WI38 (cell line): ENCODE measurements around the gene SSC4D.
A peak's percentile ranks its signal among the peaks of the same experiment; 100 is the strongest.

Experiments
- H3K4me3 ChIP-seq: 2 replicates; pipeline ENCODE4 v1.5.1; 2011; ENCODE audit warnings: low read depth, mild to moderate bottlenecking, control low read depth, low read length
- TF ChIP-seq, protein P1 (sequence below): IDR thresholded peaks from 2 replicates; pipeline ENCODE4 v1.5.1; 2012; ENCODE audit warnings: low read depth, mild to moderate bottlenecking, control low read depth, low read length

SSC4D gene

DNA sequence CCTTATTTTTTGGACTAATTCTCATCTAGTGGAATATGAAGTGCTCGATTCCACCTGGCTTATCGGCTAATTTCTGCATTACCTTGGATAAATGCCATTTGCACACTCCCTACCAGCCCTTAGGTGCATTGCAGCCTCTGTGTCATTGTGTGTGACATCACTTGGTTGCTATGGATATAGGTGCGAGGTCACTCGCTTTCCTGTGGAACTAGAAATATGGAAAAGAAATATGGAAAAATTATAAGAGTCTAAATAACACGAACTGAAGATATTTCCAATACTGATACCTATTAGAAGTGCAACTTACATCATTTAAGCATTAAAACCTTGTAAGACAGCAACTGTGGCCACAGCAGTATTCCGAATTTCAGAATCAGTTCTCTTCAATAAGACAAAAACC lies 52.7 kb downstream of the SSC4D start:
- peak overlapping the region; percentile 80 for H3K4me3 ChIP-seq
- TF ChIP-seq, protein P1, sequence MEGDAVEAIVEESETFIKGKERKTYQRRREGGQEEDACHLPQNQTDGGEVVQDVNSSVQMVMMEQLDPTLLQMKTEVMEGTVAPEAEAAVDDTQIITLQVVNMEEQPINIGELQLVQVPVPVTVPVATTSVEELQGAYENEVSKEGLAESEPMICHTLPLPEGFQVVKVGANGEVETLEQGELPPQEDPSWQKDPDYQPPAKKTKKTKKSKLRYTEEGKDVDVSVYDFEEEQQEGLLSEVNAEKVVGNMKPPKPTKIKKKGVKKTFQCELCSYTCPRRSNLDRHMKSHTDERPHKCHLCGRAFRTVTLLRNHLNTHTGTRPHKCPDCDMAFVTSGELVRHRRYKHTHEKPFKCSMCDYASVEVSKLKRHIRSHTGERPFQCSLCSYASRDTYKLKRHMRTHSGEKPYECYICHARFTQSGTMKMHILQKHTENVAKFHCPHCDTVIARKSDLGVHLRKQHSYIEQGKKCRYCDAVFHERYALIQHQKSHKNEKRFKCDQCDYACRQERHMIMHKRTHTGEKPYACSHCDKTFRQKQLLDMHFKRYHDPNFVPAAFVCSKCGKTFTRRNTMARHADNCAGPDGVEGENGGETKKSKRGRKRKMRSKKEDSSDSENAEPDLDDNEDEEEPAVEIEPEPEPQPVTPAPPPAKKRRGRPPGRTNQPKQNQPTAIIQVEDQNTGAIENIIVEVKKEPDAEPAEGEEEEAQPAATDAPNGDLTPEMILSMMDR: no peak

DNA sequence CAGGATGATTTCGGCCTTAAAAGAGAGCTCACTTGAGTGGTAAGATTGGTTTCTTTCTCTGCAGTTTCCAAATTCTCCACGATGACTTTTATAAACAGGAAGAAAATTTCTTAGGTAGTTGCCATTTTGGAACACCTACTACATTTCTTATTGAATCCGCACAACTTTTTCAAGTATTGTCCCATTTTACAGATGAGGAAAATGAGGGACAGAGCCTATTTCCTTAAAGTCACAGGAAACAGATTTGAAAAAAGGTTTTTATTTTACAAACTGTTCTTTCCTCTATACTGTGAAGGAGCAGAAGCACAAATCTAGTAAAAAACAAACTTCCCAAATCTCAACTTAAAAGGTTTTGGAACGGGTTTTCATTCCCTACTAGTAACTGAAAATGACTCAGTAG lies 53.4 kb downstream of the SSC4D start:
- H3K4me3 ChIP-seq: no peak overlapping the region; the same call in 1 of the 2 replicates
- TF ChIP-seq, protein P1: no peak

DNA sequence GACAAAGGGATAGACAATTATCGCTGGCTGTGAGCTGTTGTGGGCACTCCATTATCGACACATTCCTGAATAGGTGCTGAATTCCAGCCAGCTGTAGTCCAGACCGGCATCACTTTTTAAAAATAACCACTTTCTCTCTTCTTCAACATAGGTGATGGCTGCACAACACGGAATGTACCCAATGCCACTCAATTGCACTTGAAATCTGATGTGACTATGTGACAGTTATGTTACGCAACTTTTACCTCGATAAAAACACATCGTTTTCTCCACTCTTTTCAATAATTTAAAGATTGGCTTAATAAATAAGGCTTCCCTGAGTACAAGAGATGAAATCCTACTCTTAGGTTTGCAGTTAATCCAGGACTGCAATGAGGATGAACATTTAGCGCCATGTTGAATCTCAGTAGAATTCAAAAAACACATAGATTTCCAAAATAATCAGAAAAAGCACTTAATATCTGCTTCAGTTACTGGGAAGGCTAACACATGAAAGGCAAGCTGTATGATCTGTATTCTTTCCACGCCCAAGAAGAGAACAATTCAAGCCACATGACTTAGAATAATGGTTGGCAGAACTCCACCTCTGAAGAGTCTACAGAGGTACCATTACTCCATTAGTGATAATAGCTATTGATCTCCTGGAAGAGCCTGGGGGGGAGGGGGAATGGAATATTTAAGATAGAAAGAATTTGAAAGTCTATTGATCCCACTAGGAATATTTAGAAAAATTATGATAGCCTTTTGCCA lies 54.3 kb downstream of the SSC4D start:
- H3K4me3 ChIP-seq: no peak overlapping the region
- TF ChIP-seq, protein P1: no peak

DNA sequence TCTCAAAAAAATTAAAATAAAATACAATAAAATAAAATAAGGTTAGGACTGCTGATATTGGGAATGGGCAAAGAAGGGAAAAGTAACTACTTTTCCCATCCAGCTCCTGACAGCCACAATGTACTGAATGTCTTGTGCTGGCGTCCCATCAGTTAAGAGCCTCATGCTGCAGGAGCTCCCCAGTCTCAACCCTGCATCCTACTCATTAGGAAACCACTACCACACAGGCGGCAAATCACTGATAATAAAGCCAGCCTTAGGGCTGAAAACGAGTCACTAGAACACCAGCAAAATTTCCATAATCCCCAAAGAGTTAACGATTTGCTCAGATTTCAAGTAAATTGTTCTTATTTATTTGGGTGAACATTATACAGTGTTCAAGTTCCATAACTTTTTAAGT lies 55.0 kb downstream of the SSC4D start:
- TF ChIP-seq, protein P1: no peak
- H3K4me3 ChIP-seq: no peak overlapping the region

DNA sequence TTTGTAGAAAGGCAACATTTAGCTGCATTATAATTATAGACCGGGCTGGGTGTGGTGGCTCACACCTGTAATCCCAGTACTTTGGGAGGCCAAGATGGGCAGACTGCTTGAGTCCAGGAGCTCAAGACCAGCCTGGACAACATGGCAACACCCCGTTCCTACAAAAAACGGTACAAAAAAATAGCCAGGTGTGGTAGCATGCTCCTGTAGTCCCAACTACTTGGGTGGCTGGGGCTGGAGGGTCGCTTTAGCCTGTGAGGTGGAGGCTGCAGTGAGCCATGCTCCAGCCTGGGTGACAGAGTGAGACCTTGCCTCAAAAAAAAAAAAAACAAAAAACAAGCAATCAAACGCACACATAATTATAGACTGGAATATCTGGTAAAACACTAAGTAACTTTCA lies 55.8 kb downstream of the SSC4D start:
- no peak overlapping the region for H3K4me3 ChIP-seq
- TF ChIP-seq, protein P1: no peak

DNA sequence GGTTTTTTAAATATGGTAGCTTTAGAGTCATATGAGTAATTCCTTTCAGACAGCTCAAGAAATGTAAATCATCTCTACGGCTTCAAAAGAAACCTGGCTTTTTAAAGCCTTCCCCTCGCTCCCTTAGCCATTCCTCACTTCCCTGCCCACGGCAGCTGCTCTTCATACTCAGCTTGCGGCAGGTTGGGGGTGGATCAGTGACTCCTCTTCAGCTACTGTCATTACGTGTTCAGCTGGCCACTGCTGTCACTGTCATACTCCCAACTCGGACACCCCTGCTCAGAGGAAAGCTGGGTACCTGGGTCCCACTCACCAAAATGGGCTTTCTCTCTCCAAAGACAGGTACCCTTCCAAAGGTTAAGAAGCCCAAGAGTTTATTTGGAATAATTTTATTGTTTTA lies 57.3 kb downstream of the SSC4D start:
- TF ChIP-seq, protein P1: no peak
- no peak overlapping the region for H3K4me3 ChIP-seq

DNA sequence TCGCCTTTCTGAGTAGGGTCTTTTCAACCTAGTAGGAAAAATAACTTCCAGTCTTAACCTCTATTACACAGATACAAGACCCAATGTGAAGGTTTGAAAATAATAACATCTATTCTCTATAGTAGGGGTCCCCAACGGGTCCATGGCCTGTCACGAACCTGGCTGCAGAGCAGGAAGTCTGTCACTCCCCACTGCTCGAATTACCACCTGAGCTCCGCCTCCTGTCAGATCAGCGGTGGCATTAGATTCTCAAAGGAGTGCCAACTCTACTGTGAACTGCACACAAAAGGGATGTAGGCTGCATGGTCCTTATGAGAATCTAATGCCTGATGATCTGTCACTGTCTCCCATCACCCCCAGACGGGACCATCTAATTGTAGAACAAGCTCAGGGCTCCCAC lies 58.1 kb downstream of the SSC4D start:
- H3K4me3 ChIP-seq: no peak overlapping the region
- TF ChIP-seq, protein P1: no peak
